ENCODE data around the gene SYCP2. TPM values are rescaled to one million over a fixed set of nuclear protein-coding genes. Genes with fewer than 3 reads are reported as not detected.

Gene SYCP2
- total and polyA plus RNA-seq, 2 donors (not counting 1 experiment from before 2014, with no cell fraction given) = 0.77 to 1.2 TPM

GRCh38 chr20:59850018-59850641, 83.3 kb downstream of the SYCP2 start:
- Histone ChIP-seq H3K36me3 (ENCODE audit: control insufficient read depth, insufficient read depth, low read length) (no peaks in the 10 kb centered on the region), H3K9ac (ENCODE audit: insufficient read depth, low read length) (no peak overlapping the region), H4K20me1 (ENCODE audit: control insufficient read depth, extremely low read depth, insufficient read depth, low read length) (no peaks in the 10 kb centered on the region), H3K27ac (ENCODE audit: insufficient read depth, low read length) (no peak overlapping the region), H3K9me3 (ENCODE audit: control insufficient read depth, insufficient read depth, low read depth, low read length) (no peaks in the 10 kb centered on the region), H3K27me3 (ENCODE audit: control insufficient read depth, insufficient read depth, low read length) (no peaks in the 10 kb centered on the region), H3K79me2 (ENCODE audit: control insufficient read depth, insufficient read depth, low read length) (no peaks in the 10 kb centered on the region), H2AFZ (ENCODE audit: low read length) (no peak overlapping the region), H3K4me1 (ENCODE audit: control insufficient read depth, extremely low read depth, insufficient read depth, low read length) (no peaks in the 10 kb centered on the region), H3K4me2 (ENCODE audit: extremely low read depth, insufficient read depth, low read length) (no peak overlapping the region), H3K4me3 (replicated peaks in 1 of 4; ENCODE audit: control extremely low read depth in 1 of 4, insufficient read depth in 1 of 4, low read depth in 3 of 4, low read length in 4 of 4) (no peak overlapping the region)
- TF ChIP-seq EZH2 (IDR thresholded peaks at IDR 0.05; ENCODE audit: low read length, missing control alignments) (no peak), CTCF (conservative IDR thresholded peaks at IDR 0.05 in 1 of 2, IDR thresholded peaks at IDR 0.05 in 1 of 2; ENCODE audit: low read depth in 1 of 2, low read length in 2 of 2) (peak; percentile 49 to 61)
- peak; percentile 31 to 57 for DNase-seq (ENCODE audit: low read depth in 2 of 2)

GRCh38 chr20:59848182-59848581, 85.3 kb downstream of the SYCP2 start:
- no peaks in the 10 kb centered on the region for H3K9me3 ChIP-seq (ENCODE audit: control insufficient read depth, insufficient read depth, low read depth, low read length)
- H3K27ac ChIP-seq (ENCODE audit: insufficient read depth, low read length) = no peak overlapping the region
- H3K4me3 ChIP-seq (replicated peaks in 1 of 4; ENCODE audit: control extremely low read depth in 1 of 4, insufficient read depth in 1 of 4, low read depth in 3 of 4, low read length in 4 of 4) = no peak overlapping the region
- H2AFZ ChIP-seq (ENCODE audit: low read length) = no peak overlapping the region
- no peak for DNase-seq (ENCODE audit: low read depth in 2 of 2)
- TF ChIP-seq CTCF (conservative IDR thresholded peaks at IDR 0.05 in 1 of 2, IDR thresholded peaks at IDR 0.05 in 1 of 2; ENCODE audit: low read depth in 1 of 2, low read length in 2 of 2) (no peak), EZH2 (IDR thresholded peaks at IDR 0.05; ENCODE audit: low read length, missing control alignments) (no peak)
- no peaks in the 10 kb centered on the region for H3K36me3 ChIP-seq (ENCODE audit: control insufficient read depth, insufficient read depth, low read length)
- no peaks in the 10 kb centered on the region for H3K79me2 ChIP-seq (ENCODE audit: control insufficient read depth, insufficient read depth, low read length)
- no peaks in the 10 kb centered on the region for H3K27me3 ChIP-seq (ENCODE audit: control insufficient read depth, insufficient read depth, low read length)
- no peak overlapping the region for H3K9ac ChIP-seq (ENCODE audit: insufficient read depth, low read length)
- no peak overlapping the region for H3K4me2 ChIP-seq (ENCODE audit: extremely low read depth, insufficient read depth, low read length)
- no peaks in the 10 kb centered on the region for H4K20me1 ChIP-seq (ENCODE audit: control insufficient read depth, extremely low read depth, insufficient read depth, low read length)
- no peaks in the 10 kb centered on the region for H3K4me1 ChIP-seq (ENCODE audit: control insufficient read depth, extremely low read depth, insufficient read depth, low read length)

DNA sequence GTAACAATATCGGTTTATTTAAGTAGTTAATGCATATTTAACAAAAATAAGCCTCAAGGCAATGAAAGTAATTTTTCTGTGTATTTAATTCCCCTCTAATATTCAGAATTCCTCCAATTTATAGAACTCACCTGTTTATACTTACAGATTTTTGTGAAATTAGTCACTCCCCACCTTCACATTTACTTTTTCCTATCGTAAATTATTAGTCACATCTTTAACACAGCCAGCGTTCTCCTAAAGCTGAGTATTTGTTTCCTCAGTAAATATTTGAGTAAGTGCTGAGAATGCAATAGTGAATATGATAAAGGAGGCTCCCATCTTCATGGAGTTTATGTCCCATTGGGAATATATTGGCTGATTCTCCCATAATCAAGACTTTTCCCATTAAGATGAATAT, 88.0 kb downstream of the SYCP2 start:
- no peak for DNase-seq (ENCODE audit: low read depth in 2 of 2)
- Histone ChIP-seq H3K36me3 (ENCODE audit: control insufficient read depth, insufficient read depth, low read length) (no peaks in the 10 kb centered on the region), H3K9ac (ENCODE audit: insufficient read depth, low read length) (no peak overlapping the region), H3K79me2 (ENCODE audit: control insufficient read depth, insufficient read depth, low read length) (no peaks in the 10 kb centered on the region), H3K4me3 (replicated peaks in 1 of 4; ENCODE audit: control extremely low read depth in 1 of 4, insufficient read depth in 1 of 4, low read depth in 3 of 4, low read length in 4 of 4) (no peak overlapping the region), H3K9me3 (ENCODE audit: control insufficient read depth, insufficient read depth, low read depth, low read length) (no peaks in the 10 kb centered on the region), H3K4me1 (ENCODE audit: control insufficient read depth, extremely low read depth, insufficient read depth, low read length) (no peaks in the 10 kb centered on the region), H3K27me3 (ENCODE audit: control insufficient read depth, insufficient read depth, low read length) (no peaks in the 10 kb centered on the region), H4K20me1 (ENCODE audit: control insufficient read depth, extremely low read depth, insufficient read depth, low read length) (no peaks in the 10 kb centered on the region), H3K27ac (ENCODE audit: insufficient read depth, low read length) (no peak overlapping the region), H3K4me2 (ENCODE audit: extremely low read depth, insufficient read depth, low read length) (no peak overlapping the region), H2AFZ (ENCODE audit: low read length) (no peak overlapping the region)
- no peak for TF ChIP-seq EZH2 (IDR thresholded peaks at IDR 0.05; ENCODE audit: low read length, missing control alignments)
- no peak for TF ChIP-seq CTCF (conservative IDR thresholded peaks at IDR 0.05 in 1 of 2, IDR thresholded peaks at IDR 0.05 in 1 of 2; ENCODE audit: low read depth in 1 of 2, low read length in 2 of 2)

Data from fibroblast of lung (primary cell).